Spleen (tissue), 7 donors: ENCODE data around the gene RELB.

Experiments
- CTCF ChIP-seq, 11 experiments: fragments of 200-600 bp in 7 of 11; fragments of 450-650 bp in 4 of 11; sonication (generic) in 4 of 11; IDR thresholded peaks in 8 of 11; conservative IDR thresholded peaks in 3 of 11; 1 replicate in 7 of 11; 2 replicates in 4 of 11; pipeline versions ENCODE4 v1.4.0 to v1.8.0; 2016 to 2021; ENCODE audit warnings: antibody characterized with exemption in 11 of 11, inconsistent platforms in 4 of 11, mild to moderate bottlenecking in 1 of 11
- POLR2A ChIP-seq, 3 donors: fragments of 450-650 bp; IDR thresholded peaks; one replicate each; pipeline ENCODE4 v1.5.1; 2017; ENCODE audit warnings: antibody characterized with exemption in 3 of 3, mild to moderate bottlenecking in 1 of 3
- POLR2AphosphoS5 ChIP-seq, 3 donors: sonication (generic); formaldehyde crosslinking; IDR thresholded peaks; one replicate each; pipeline ENCODE4 v1.5.1; 2017; ENCODE audit warnings: antibody characterized with exemption in 3 of 3
- donor health status: DM: no; HTN: no; CAD: no; lungs with moderate emphysema.
- donor health status: DM: no; HTN: no; CAD: no.
- donor health status: DM: no; HTN: no; CAD: no.

DNA sequence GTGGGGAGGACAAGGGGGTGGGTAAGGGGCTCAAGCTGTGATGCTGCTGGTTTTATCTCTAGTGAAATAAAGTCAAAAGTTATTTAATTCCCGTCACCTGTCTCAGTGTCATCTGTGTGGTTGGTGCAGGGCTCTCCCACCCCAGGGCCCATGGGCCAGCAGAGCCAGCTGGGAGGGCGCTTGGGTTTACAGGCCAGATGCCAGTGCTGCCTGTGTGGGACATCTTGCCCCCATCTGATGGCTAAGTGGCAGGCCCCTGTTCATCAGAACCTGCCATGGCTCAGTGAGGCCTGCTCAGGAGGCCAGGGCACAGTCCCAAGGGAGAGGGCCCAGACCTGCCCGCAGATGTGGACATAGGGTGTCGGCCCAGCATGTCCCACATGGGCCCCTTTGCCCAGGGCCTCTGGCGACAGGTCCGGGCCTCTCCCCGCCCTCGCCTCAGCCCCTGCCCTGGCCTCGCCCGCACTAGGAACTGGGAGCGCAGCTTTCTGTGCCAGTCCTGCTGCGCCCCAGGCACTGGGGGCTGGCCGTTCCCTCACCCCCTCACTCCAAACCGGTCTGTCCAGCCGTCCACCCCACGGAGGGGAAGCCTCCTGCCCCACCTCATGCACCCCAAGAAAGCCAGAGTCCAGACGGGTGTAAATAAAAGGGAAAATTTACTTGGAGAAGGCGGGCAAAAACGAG, 69.7 kb downstream of the RELB start:
- no peak for TF ChIP-seq CTCF (IDR thresholded peaks at IDR 0.05 in 8 of 11, conservative IDR thresholded peaks at IDR 0.05 in 3 of 11)
- no peak for TF ChIP-seq POLR2A (IDR thresholded peaks at IDR 0.05)
- TF ChIP-seq POLR2AphosphoS5 (IDR thresholded peaks at IDR 0.05): peak; percentile 4 to 74 (median 43)
